Esophagus squamous epithelium (tissue), 5 donors: ENCODE results near the gene OPALIN. TPM values are rescaled to one million over a fixed set of nuclear protein-coding genes. Genes with fewer than 3 reads are reported as not detected.

Source experiments
- DNase-seq: peaks from one replicate; lab custom pipeline; 2025; lab: John Stamatoyannopoulos, UW
- H3K27ac ChIP-seq, 4 donors: fragments of 200-600 bp; sonication (generic); one replicate each; pipeline ENCODE4 v1.5.1; 2016 to 2019; ENCODE audit warnings: mild to moderate bottlenecking in 1 of 4
- H3K27me3 ChIP-seq, 4 donors: fragments of 200-600 bp; sonication (generic); 1 replicate in 3 of 4; 2 replicates in 1 of 4; pipeline versions ENCODE4 v1.5.1 to v1.6.0; 2017 to 2021; ENCODE audit warnings: antibody characterized with exemption in 1 of 4
- H3K36me3 ChIP-seq, 3 donors: fragments of 200-600 bp; sonication (generic); one replicate each; pipeline ENCODE4 v1.5.1; 2016 to 2019
- H3K4me1 ChIP-seq, 3 donors: fragments of 200-600 bp; sonication (generic); one replicate each; pipeline ENCODE4 v1.5.1; 2017 to 2019
- H3K4me3 ChIP-seq, 4 donors: fragments of 200-600 bp; sonication (generic); 1 replicate in 3 of 4; 2 replicates in 1 of 4; pipeline ENCODE4 v1.5.1; 2016 to 2019; ENCODE audit warnings: mild to moderate bottlenecking in 2 of 4, moderate library complexity in 1 of 4
- H3K9me3 ChIP-seq, 3 donors: fragments of 200-600 bp; sonication (generic); one replicate each; pipeline ENCODE4 v1.5.1; 2016 to 2019
- POLR2A ChIP-seq, 4 donors: fragments of 450-650 bp; IDR thresholded peaks; one replicate each; pipeline ENCODE4 v1.6.1; 2017; ENCODE audit warnings: antibody characterized with exemption in 4 of 4, mild to moderate bottlenecking in 4 of 4, moderate library complexity in 3 of 4
- WGBS, 2 donors: methylation state at CpG; one replicate each; pipeline ENCODE4 v1.1.5; 2018; 5-methylcytosine and 5-hydroxymethylcytosine counted together
- intact Hi-C: fragments of 100-400 bp; cut with DNase I; formaldehyde crosslinking; loops from one replicate; pipeline ENCODE4 v1.15.0; 2022
- total RNA-seq, 4 donors: library from RNA; depleted of rRNA; stranded (reverse); fragments of >200 nt; gene quantifications; one replicate each; pipeline ENCODE4 v1.1.0, GENCODE V29; 2016
- TF ChIP-seq, protein P1 (sequence below), 6 experiments: fragments of 450-650 bp in 4 of 6; fragments of 200-600 bp in 2 of 6; sonication (generic) in 2 of 6; IDR thresholded peaks; one replicate each; pipeline ENCODE4 v1.5.1; 2016 to 2019; ENCODE audit warnings: antibody characterized with exemption in 6 of 6, mild to moderate bottlenecking in 4 of 6, moderate library complexity in 4 of 6
- donor health status: DM: yes; HTN: yes; CAD: no.

The OPALIN gene
- total RNA-seq, 4 donors from 2014 or later, result not detected

DNA sequence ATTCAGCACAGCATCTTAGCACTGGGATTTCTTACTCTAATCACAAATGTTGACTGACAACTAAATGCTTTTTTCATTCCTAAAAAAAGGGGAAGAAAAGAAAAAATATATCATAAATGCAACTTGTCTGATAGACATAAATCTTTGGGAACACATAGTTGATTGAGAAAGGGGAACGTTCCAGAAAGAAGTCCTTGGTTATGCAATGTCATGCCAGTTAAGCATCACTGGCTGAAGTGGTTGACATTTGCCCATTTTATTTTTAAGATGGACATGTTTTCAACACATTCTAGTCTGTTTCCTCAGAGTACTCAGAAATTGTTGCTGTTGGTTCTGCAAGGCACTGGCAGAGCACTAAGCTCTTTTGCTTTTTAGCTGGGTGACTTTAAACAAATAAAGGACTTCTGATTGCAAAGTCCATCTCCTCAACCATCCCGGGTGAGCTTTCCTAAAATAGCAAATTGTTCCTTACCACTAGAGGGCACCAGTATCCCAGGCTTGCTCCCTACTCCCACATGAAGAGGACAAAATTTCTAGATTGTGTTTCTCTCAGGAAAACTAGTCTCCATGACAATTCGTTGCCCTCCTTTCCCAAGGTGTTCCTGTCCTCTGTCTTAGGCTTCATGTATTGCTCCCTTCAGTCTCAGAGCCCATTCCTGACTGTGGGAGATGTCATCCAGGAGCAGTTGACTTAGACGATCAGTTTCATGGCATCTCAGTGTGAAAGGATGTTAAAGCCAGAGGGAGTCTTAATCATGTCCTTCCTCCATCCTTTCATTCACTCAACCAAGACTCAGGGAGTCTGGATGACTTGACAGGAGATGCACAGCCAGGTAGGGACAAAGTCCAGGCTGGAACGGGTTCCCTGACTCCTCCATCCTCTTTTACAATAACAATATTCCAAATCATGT, 23.9 kb downstream of the OPALIN start:
- Histone ChIP-seq H3K27me3 (peaks cover 0 to 61% (median 0%) of the 10 kb centered on the region in 4 donors), H3K27ac (no peak overlapping the region), H3K4me1 (no peaks in the 10 kb centered on the region), H3K4me3 (no peak overlapping the region), H3K9me3 (no peaks in the 10 kb centered on the region), H3K36me3 (no peaks in the 10 kb centered on the region)
- 38 to 46% methylated on average over 5 of the region's 5 CpGs for WGBS, 2 donors
- intact Hi-C loops, result no loop called here
- DNase-seq, result no peak
- TF ChIP-seq, protein P1, sequence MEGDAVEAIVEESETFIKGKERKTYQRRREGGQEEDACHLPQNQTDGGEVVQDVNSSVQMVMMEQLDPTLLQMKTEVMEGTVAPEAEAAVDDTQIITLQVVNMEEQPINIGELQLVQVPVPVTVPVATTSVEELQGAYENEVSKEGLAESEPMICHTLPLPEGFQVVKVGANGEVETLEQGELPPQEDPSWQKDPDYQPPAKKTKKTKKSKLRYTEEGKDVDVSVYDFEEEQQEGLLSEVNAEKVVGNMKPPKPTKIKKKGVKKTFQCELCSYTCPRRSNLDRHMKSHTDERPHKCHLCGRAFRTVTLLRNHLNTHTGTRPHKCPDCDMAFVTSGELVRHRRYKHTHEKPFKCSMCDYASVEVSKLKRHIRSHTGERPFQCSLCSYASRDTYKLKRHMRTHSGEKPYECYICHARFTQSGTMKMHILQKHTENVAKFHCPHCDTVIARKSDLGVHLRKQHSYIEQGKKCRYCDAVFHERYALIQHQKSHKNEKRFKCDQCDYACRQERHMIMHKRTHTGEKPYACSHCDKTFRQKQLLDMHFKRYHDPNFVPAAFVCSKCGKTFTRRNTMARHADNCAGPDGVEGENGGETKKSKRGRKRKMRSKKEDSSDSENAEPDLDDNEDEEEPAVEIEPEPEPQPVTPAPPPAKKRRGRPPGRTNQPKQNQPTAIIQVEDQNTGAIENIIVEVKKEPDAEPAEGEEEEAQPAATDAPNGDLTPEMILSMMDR (IDR thresholded peaks at IDR 0.05), result peak; percentile 36 to 64 (median 50)
- TF ChIP-seq POLR2A (IDR thresholded peaks at IDR 0.05), result no peak

DNA sequence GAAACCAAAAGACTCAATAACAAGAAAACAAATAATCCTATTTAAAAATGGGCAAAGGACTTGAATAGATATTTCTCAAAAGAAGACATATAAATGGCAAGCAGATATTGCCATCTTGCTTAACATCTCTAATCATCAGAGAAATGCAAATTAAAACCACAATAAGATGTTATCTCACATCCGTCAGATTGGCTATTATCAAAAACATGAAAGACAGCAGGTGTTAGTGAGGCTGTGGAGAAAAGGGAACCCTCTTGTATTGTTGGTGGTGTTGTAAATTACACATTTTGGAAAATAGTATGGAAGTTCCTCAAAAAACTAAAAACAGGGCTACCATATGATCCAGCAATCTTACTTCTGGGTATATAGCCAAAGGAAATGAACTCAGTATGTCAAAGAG, 25.7 kb downstream of the OPALIN start:
- Histone ChIP-seq H3K27ac (no peak overlapping the region), H3K36me3 (no peaks in the 10 kb centered on the region), H3K9me3 (no peaks in the 10 kb centered on the region), H3K4me3 (no peak overlapping the region), H3K4me1 (no peaks in the 10 kb centered on the region), H3K27me3 (peaks cover 0 to 70% (median 0%) of the 10 kb centered on the region in 4 donors)
- intact Hi-C loops, result no loop called here
- no peak for DNase-seq
- WGBS, 2 donors, result 61 to 86% methylated on average over 1 of the region's 1 CpG
- TF ChIP-seq, protein P1 (IDR thresholded peaks at IDR 0.05), result no peak
- TF ChIP-seq POLR2A (IDR thresholded peaks at IDR 0.05), result no peak

DNA sequence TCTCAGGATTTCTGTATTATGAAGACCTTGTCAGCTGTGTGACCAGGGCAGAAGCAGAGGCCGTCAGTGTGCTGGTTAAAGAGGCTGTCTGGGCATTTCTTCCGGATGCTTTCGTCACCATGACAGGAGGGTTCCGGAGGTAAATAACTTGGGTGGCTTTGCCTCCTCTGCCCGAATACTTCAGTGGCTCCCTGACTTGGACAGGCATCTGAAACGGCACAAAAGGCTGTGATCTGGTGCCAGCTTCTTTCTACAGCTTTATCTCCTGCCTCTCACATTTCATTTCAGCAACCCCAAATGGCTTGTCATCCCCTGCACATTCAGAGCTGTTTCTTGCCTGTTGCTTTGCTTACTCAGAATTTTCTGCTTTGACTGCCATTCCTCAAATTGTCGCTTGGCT, 31.3 kb downstream of the OPALIN start:
- no peak for DNase-seq
- Histone ChIP-seq H3K4me1 (no peaks in the 10 kb centered on the region), H3K27me3 (peaks cover 0 to 69% (median 0%) of the 10 kb centered on the region in 4 donors), H3K9me3 (no peaks in the 10 kb centered on the region), H3K4me3 (no peak overlapping the region), H3K36me3 (no peaks in the 10 kb centered on the region), H3K27ac (no peak overlapping the region)
- intact Hi-C loops, result no loop called here
- TF ChIP-seq, protein P1 (IDR thresholded peaks at IDR 0.05), result no peak
- TF ChIP-seq POLR2A (IDR thresholded peaks at IDR 0.05), result no peak
- WGBS, 2 donors, result 51 to 66% methylated on average over 6 of the region's 7 CpGs

DNA sequence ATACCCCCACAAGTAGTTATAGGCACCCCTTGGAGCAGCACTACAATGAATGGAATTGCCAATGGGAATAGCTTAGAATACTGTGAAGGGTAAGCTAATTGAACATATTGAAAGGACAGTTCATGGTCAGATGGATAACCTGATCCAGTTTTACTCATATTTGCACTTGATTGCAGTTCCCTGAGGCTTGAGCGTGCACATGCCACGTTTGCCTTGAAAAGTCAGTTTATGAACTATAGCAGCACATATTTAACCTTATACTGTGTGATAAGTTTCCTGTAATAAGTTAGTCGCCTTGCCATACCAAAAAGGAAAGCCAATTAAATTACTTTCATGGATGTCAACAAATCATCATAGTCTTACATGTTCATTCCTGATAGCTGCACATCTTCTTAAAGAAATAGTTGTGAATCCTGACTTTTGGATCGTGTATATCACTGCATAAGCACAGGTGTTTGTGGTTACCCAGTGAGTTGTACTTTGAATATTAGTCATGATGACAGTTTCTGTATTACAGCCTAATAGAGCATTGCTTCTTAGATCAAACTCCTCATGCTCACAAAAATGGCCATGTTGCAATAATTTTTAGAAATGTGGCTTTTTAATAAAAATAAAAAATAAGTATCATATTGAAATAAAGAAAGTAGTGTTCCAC, 33.0 kb downstream of the OPALIN start:
- no peaks in the 10 kb centered on the region for H3K9me3 ChIP-seq
- TF ChIP-seq, protein P1 (IDR thresholded peaks at IDR 0.05), result no peak
- TF ChIP-seq POLR2A (IDR thresholded peaks at IDR 0.05), result no peak
- H3K36me3 ChIP-seq, result no peaks in the 10 kb centered on the region
- WGBS, 2 donors, result 53 to 63% methylated on average over 4 of the region's 4 CpGs
- H3K27me3 ChIP-seq, result peaks cover 0 to 66% (median 0%) of the 10 kb centered on the region in 4 donors
- H3K4me1 ChIP-seq, result no peaks in the 10 kb centered on the region
- intact Hi-C loops, result no loop called here
- DNase-seq, result no peak
- H3K27ac ChIP-seq, result no peak overlapping the region
- no peak overlapping the region for H3K4me3 ChIP-seq

DNA sequence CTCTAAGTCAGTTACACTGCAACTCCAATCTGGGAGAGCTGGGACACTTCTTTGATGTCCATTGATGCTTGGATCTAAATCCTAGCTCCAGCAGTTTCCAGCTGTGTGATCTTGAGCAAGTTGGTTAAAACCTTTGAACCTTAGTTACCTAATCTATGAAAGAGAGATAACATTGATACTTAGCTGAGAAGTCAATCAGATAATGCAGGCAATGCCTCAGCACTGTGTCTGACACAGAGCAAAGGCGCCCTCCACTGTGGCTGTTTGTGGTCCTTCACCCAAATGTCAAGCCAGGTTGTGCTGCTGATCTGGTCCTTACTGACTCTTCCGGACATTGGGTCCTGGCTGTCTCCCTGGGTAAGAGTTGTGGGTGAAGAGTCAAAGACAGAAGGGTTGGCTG, 34.4 kb downstream of the OPALIN start:
- Histone ChIP-seq H3K4me3 (no peak overlapping the region), H3K36me3 (no peaks in the 10 kb centered on the region), H3K4me1 (no peaks in the 10 kb centered on the region), H3K9me3 (no peaks in the 10 kb centered on the region), H3K27me3 (peaks cover 0 to 58% (median 0%) of the 10 kb centered on the region in 4 donors), H3K27ac (no peak overlapping the region)
- 72 to 79% methylated on average over 2 of the region's 2 CpGs for WGBS, 2 donors
- no peak for TF ChIP-seq POLR2A (IDR thresholded peaks at IDR 0.05)
- TF ChIP-seq, protein P1 (IDR thresholded peaks at IDR 0.05), result no peak
- intact Hi-C loops, result no loop called here
- no peak for DNase-seq
